Measurements from ENCODE around the gene RPAIN.
A peak's percentile ranks its signal among the peaks of the same experiment; 100 is the strongest.

The RPAIN gene, protein sequence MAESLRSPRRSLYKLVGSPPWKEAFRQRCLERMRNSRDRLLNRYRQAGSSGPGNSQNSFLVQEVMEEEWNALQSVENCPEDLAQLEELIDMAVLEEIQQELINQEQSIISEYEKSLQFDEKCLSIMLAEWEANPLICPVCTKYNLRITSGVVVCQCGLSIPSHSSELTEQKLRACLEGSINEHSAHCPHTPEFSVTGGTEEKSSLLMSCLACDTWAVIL

GRCh38 chr17:5419959-5420653, at the start of gene RPAIN:
Gene RPAIN (plus strand): TSS chr17:5420182. CDS start chr17:5420211, 29 bp downstream.
- DNase-seq: peak; percentile 83

- no peak for DNase-seq
Observed at GRCh38 chr17:5370411-5370810, 49.6 kb upstream of the RPAIN start.

DNA sequence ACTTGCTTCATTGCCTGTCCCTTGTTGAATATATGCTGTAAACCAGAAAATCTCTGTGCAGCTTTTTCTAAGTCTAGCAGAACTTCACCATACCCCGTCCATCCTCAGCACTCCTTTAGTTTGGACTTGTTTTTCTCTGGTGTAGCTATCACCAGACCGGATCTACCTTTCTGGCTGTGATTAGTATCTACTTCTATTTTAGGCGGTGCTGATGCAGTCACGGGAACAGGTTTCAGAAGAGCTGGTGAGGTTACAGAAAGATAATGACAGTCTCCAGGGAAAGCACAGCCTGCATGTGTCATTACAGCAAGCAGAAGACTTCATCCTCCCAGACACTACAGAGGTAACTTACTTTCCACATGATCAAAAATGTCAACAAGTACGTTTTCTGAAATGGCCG, 46.9 kb upstream of the RPAIN start:
- DNase-seq: no peak

DNA sequence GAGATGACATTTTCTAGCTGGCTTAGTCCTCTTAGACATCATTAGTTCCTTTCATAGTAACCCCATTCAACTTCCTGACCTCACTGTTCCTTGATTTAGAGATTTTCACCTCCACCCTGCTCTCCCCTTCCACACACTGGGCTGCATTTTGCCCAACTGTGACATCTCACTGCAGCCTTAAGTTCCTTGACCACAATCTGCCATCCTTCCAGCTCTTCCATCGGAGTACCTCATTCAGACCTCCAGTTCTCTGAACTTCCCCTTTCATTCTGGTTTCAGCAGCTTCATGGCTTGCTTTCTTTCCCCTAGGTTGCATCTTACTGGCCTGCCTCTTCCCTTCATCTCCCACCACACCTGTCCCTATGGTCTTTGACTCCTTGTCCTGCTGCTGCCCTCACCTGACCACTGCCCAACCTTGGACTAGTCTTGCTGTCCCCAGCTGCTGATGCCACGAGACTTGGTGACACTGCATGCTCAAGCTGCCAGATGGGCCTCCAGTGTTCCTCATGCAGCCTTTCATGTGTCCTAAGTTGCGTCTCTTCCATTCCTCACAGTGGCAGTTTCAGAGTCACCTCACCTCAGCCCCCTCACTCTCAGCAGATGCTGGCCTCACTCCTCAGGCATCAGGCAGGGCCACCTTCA, 41.3 kb upstream of the RPAIN start:
- no peak for DNase-seq

GRCh38 chr17:5379351-5380107, 40.5 kb upstream of the RPAIN start:
- no peak for DNase-seq

DNA sequence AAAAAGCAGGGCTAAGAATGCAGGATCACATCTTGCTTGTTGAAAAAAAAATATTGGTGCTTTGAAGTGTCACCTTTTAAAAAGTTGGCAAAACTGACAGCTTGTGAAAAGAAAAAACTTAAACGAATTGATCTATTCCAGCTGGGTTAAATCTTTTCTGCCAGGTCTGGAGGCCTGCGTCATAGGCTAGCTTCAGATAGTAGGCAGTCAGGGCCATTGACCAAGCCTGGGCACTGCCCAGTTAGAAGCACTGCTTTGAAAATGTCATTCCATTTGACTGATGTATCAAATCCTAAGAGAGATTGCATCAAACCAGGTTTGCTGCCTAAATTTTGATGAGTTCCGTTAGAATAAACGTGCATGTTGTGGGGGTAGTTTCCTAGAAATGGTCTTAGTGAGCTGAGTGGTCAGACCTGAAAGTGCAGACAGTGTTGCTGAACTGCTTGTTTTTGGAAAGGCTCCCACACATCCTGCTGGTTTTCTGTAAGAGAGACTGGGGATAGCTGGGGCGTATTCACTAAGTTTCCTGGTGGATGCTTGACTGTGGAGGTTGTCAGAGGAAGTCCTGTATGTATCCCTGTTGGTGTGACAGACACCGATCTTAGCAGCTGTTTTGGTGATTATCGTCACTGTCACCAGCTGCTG, 39.4 kb upstream of the RPAIN start:
- peak; percentile 2 for DNase-seq

DNA sequence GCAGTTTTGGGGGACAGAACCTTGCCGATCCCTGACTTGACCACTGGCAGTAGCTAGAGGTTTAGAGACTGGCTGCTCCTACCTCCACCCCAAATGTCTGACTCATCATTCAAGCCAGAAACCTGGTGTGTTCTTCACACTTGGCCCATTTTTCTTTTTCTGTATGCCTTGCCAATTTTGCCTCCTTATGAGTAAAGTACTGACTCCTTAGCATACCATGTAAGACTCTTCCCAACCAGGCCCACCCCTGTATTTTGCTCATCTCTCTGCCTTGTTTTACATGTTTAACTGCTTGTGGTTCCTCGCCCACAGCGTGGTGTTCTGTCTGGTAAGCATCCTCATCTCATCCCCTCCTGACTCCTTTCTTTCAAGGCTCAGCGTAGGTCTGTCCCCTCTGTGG, 38.4 kb upstream of the RPAIN start:
- DNase-seq: peak; percentile 25

DNA sequence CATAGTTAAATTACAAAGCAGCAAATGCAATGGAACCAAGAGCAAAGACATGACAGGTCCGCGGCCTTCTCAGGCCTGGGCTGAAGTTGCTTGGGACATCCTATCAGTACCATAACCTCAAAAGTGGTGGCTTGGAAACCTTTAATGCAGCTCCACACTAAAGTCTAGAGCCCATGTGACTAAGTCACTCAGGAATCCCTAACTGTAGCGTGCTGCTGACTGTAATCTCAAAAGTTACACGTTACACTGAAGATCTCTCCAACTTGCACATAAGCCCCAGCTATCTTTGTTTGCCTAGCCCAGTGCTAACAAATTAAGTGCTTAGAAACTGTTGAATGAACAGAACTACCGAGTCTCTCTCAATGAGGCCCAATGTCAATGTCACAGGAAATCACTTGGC, 28.3 kb upstream of the RPAIN start:
- DNase-seq: no peak

GRCh38 chr17:5396612-5397011, 23.4 kb upstream of the RPAIN start:
- no peak for DNase-seq

GRCh38 chr17:5399767-5400166, 20.2 kb upstream of the RPAIN start:
- DNase-seq: no peak

GRCh38 chr17:5405400-5405799, 14.6 kb upstream of the RPAIN start:
- no peak for DNase-seq

DNA sequence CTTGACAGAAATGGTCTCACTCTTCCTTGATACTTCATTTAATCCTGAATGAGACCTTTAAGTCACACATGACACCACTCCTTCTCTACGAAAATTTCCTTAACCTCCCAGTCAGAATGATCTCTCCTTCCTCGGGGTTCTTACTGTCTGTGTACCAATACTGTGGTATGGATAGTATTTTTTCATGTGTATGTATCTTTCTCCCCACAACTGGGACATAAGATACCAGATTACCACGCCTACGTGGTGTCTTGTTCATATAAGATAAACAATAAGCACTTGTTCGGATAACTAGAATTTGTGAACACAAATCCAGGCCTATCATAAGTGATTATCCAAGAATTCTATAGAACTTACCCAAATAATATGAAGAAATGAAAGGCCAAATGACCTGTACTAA, 11.8 kb upstream of the RPAIN start:
- no peak for DNase-seq

GRCh38 chr17:5410594-5411272, 9.2 kb upstream of the RPAIN start:
- DNase-seq: no peak

DNA sequence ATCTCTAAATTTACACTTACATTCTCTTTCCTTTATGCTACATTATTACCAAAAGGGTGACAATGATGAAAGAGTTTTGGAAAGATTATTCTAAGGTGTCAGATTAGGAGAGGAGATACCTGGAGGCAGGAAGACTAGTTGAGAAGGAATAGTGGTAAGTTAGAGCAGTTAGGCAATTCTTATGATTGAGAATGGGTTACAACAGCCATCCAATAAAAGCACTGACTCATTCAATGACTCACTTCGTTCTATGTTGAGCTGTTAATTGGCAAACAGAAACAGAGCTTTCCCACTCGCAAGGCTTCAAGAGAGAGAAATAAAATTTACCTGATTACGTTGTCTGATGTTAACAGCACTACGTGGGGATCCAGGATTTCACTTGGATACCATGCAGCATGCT, 6.3 kb upstream of the RPAIN start:
- peak; percentile 80 for DNase-seq

GRCh38 chr17:5416901-5417300, 3.1 kb upstream of the RPAIN start:
- DNase-seq: no peak

- DNase-seq: no peak
Observed at GRCh38 chr17:5418858-5419355, 1.1 kb upstream of the RPAIN start.

DNA sequence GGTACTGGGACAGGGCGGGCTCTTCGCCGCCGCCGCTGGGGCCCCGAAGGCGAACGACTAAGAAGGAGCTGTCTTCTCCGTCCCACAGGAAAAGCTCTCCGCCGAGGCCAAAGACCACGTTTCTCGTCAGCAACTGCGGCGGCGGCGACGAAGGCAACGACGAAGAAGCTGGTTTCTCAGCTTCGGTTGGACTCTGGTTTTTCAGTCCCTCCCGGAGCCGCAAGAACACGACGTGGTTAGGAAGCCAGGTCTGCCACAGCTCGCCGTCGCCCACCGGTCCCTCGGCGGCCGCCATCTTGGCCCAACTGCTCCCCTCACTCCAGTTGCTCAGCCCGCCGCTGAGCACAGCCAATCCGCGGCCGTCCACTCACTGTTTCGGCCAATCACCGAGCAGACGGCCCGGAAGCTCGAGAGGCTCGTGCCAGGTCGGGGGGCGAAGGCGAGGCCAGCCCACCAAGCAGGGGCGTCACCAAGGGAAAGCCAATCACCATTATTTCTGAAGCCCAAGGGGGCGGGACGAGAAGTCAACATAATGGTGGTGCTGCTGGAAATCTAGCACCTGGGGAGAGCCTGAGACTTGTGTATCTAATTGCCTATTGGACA, 525 bp upstream of the RPAIN start, which contains the start of gene NUP88:
TSS of gene NUP88 (minus strand) at position 307 of the 603 bp plus-strand sequence. CDS start at position 295, 12 bp downstream.
- peak; percentile 97 for DNase-seq

DNA sequence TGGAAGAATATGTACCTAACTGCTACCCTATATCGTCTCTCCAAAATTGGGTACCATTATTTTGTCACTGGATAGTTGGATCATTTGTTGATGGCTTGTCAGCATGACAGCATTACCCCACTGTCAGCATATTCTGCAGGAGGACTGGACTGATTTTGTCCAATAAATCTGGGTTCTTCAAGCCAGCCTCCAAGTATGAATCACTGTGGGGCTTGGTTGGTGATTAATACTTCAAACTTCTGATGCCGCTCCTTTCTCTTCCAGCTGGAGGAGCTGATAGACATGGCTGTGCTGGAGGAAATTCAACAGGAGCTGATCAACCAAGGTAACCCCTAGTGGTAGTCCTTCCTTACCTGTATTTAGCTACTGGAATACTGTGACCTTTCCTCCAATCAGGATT, 2.5 kb downstream of the RPAIN start:
- peak; percentile 76 for DNase-seq

DNA sequence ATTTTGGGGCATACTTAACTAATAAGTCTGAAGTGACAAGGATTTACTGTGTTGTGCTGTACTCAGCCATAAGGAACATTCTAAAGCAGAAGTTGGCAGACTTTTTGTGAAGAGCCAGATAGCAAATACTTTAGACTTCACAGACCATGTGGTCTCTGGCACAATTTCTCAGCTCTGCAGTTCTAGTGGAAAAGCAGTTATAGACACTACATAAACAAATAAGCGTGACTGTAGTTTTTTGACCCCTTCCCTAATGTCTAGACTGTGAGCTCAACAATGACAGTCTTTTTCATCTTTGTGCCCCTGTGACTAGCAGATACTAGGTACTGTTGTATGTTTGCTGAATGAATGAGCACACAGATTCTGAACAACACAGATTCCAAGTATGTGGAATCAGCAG, 4.9 kb downstream of the RPAIN start:
- DNase-seq: no peak

GRCh38 chr17:5425826-5426225, 5.8 kb downstream of the RPAIN start:
- no peak for DNase-seq

- DNase-seq: no peak
Observed at GRCh38 chr17:5429191-5429887, 9.4 kb downstream of the RPAIN start.

All from fibroblast of upper back skin (primary cell).